ENCODE results near the gene ATG4B. TPM values are rescaled to one million over a fixed set of nuclear protein-coding genes. Genes with fewer than 3 reads are reported as not detected.

Gene ATG4B
- total and polyA plus RNA-seq, 9 donors = 37.1 to 70.4 (median 53.3) TPM

DNA sequence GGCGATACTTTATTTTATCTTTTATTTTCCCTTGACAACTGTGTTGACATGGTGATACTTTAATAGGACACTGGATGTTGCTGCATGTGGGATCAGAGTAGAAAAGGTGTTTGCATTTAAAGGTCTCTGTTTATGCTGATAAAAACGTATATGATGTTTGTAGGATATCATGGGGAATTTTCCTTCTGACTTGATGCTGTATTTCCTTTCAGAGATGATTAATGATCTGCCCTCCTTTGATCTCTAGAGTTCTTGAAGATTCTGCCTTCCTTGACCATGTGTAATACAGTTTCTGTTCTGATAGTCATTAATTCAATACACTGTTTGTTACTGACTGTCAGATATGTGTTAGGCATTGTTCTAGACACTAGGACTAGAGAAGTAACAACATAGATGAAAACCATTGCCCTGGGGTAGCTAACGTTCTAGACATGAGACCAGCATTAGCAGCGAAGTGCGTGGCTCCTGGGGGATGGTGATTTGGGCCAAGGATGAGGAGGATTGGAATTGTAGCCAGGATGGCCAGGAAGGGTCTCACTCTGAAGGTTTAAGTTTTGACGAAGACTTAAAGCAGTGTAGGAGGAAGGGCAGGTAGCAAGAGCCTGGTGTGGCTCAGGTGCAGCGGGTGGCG is 2.8 kb downstream of the ATG4B start:
- intact Hi-C loops (cut with DNase I) = no loop called here
- H3K9me3 ChIP-seq = no peaks in the 10 kb centered on the region
- H3K27ac ChIP-seq = no peak overlapping the region
- no peak for DNase-seq
- TF ChIP-seq EP300 (IDR thresholded peaks at IDR 0.05) (no peak), CTCF (IDR thresholded peaks at IDR 0.05) (no peak), POLR2A (IDR thresholded peaks at IDR 0.05) (no peak)
- no peak overlapping the region for H3K4me3 ChIP-seq
- WGBS, 3 donors = 85 to 90% (median 87%) methylated on average over 8 of the region's 8 CpGs
- no peaks in the 10 kb centered on the region for H3K27me3 ChIP-seq
- H3K4me1 ChIP-seq (ENCODE audit: insufficient read depth) = peaks cover 14% of the 10 kb centered on the region
- no peaks in the 10 kb centered on the region for H3K36me3 ChIP-seq

GRCh38 chr2:241641631-241642030 is 4.1 kb downstream of the ATG4B start:
- DNase-seq = no peak
- WGBS, 3 donors = 45 to 73% (median 68%) methylated on average over 2 of the region's 2 CpGs
- H3K4me1 ChIP-seq (ENCODE audit: insufficient read depth) = peaks cover 10% of the 10 kb centered on the region
- TF ChIP-seq CTCF (IDR thresholded peaks at IDR 0.05) (no peak), POLR2A (IDR thresholded peaks at IDR 0.05) (no peak), EP300 (IDR thresholded peaks at IDR 0.05) (no peak)
- no peak overlapping the region for H3K27ac ChIP-seq
- H3K9me3 ChIP-seq = no peaks in the 10 kb centered on the region
- H3K36me3 ChIP-seq = no peaks in the 10 kb centered on the region
- H3K4me3 ChIP-seq = no peak overlapping the region
- no peaks in the 10 kb centered on the region for H3K27me3 ChIP-seq
- intact Hi-C loops (cut with DNase I) = no loop called here

DNA sequence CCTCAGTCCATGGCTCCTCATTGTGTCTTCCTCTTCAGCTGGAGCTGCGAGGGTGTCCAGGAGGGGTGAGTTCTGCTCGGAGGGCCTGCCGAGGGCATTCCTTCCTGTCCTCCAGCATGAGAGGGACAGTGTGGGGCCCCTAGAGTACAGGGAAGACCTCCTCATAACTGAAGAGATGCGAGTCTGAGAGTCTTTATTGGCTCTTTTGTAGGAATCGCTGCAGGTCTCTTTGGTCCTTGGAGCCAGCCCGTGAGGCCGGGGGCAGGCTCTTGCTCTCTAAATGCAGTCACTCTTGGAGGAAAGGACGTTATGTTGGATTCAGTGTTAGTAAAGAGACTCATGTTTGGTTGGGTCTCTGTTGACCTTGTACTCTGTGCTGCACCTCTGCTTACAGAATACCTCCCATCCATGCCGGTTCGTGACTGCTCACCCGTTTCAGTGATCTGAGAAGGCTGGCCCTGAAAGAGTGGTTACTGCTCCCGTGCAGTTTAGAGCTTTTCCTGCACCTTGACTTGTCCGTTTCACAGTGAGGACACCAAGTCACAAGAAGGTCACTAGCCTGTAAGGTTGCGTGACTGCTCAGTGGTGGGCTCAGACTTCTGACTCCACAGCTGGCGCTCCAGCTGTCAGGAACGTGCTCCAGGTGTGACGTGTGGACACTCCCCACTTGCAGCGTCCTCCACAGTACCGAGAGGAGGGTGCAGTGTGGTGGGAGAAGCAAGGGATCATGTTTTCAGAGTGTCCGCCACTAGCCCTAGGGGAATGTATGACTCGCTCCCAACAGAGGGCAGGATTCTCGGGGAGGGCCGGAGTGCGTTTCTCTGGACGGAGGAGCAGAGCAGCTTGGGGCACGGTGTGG is 7.8 kb downstream of the ATG4B start:
- H3K27ac ChIP-seq = no peak overlapping the region
- 82 to 91% (median 89%) methylated on average over 26 of the region's 26 CpGs for WGBS, 3 donors
- DNase-seq = no peak
- no peaks in the 10 kb centered on the region for H3K9me3 ChIP-seq
- H3K4me3 ChIP-seq = no peak overlapping the region
- no peak for TF ChIP-seq POLR2A (IDR thresholded peaks at IDR 0.05)
- TF ChIP-seq CTCF (IDR thresholded peaks at IDR 0.05) = no peak
- TF ChIP-seq EP300 (IDR thresholded peaks at IDR 0.05) = no peak
- H3K4me1 ChIP-seq (ENCODE audit: insufficient read depth) = peaks cover 3% of the 10 kb centered on the region
- no peaks in the 10 kb centered on the region for H3K27me3 ChIP-seq
- intact Hi-C loops (cut with DNase I) = no loop called here
- H3K36me3 ChIP-seq = no peaks in the 10 kb centered on the region

DNA sequence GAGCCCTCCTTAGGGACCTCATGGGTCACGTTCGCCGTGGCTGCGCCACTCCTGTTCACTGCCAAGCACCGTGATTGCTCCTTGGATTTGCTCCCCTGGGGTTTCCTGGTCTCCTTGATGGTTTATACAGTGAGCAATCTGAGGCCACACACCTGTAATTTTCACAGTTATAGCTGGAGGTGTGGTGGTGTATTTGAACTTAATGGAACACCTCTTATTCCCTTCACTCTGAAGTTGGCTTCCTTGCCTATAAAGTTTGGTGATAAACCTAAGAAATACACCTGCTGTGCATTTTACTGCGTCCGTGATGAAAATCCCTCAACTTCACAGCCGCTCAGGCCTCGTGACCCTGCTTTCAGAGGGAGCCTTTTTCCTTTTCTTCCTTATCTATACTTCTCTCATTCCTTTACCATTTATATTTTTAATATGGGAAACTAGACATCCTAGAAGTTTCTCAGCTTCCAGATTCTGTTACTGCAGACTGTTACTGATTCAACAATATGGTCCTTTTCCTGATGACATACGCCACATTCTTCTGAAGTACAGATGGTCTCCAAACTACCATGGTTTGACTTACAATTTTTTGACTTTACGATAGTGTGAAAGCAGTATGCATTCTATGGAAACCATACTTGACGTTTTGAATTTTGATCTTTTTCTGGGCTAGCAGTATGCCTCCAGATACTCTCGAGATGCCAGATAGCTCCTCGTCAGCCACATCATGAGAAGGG is 8.6 kb downstream of the ATG4B start:
- Histone ChIP-seq H3K9me3 (no peaks in the 10 kb centered on the region), H3K4me3 (no peak overlapping the region), H3K4me1 (ENCODE audit: insufficient read depth) (peaks cover 2% of the 10 kb centered on the region), H3K27me3 (no peaks in the 10 kb centered on the region), H3K36me3 (no peaks in the 10 kb centered on the region), H3K27ac (no peak overlapping the region)
- WGBS, 3 donors = 88 to 90% (median 89%) methylated on average over 14 of the region's 14 CpGs
- TF ChIP-seq EP300 (IDR thresholded peaks at IDR 0.05) (no peak), CTCF (IDR thresholded peaks at IDR 0.05) (no peak), POLR2A (IDR thresholded peaks at IDR 0.05) (no peak)
- DNase-seq = no peak
- intact Hi-C loops (cut with DNase I) = no loop called here

Data from ovary (tissue), 9 donors.